ENCODE measurements around the gene ASAP2.

- TF ChIP-seq CTCF (conservative IDR thresholded peaks at IDR 0.05; ENCODE audit: low read depth, low read length) = no peak
- no peak for TF ChIP-seq EZH2 (IDR thresholded peaks at IDR 0.05; ENCODE audit: low read length, unreplicated experiment)
- no peak for TF ChIP-seq EZH2phosphoT487 (IDR thresholded peaks at IDR 0.05; ENCODE audit: borderline replicate concordance, low read length)
These were observed 128.1 kb downstream of the ASAP2 start for GRCh38 chr2:9334761-9335160.
